ENCODE results near the gene NEURL3.
"Not testable (repeated sequence)": the region's sequence is repeated elsewhere in the genome, so short reads cannot be mapped to it uniquely, and the experiment has no call there.

NEURL3 gene
- total RNA-seq: 0 to 1.1 (median 0.11) reads per million in 9 experiments

GRCh38 chr2:96505231-96505889 is at the start of gene NEURL3:
Gene NEURL3 (minus strand): TSS chr2:96505357. CDS start chr2:96505286, 71 bp downstream.
- ATAC-seq (replicated peaks): no peak
- H3K4me1 Mint-ChIP-seq (ENCODE audit: low read depth in 2 of 2): peaks cover 11 to 16% of the 10 kb centered on the region in 2 donors
- DNase-seq: no peak
- H3K9me3 Mint-ChIP-seq: no peaks in the 10 kb centered on the region
- no peak within 1 kb of the TSS for H3K4me3 Mint-ChIP-seq
- H3K27me3 Mint-ChIP-seq: peaks cover 4 to 19% of the 10 kb centered on the region in 2 donors
- H3K27ac Mint-ChIP-seq: peak within 1 kb of the TSS in 1 of 2 donors; percentile 55
- no peaks in the 10 kb centered on the region for H3K36me3 Mint-ChIP-seq (ENCODE audit: insufficient read depth)

DNA sequence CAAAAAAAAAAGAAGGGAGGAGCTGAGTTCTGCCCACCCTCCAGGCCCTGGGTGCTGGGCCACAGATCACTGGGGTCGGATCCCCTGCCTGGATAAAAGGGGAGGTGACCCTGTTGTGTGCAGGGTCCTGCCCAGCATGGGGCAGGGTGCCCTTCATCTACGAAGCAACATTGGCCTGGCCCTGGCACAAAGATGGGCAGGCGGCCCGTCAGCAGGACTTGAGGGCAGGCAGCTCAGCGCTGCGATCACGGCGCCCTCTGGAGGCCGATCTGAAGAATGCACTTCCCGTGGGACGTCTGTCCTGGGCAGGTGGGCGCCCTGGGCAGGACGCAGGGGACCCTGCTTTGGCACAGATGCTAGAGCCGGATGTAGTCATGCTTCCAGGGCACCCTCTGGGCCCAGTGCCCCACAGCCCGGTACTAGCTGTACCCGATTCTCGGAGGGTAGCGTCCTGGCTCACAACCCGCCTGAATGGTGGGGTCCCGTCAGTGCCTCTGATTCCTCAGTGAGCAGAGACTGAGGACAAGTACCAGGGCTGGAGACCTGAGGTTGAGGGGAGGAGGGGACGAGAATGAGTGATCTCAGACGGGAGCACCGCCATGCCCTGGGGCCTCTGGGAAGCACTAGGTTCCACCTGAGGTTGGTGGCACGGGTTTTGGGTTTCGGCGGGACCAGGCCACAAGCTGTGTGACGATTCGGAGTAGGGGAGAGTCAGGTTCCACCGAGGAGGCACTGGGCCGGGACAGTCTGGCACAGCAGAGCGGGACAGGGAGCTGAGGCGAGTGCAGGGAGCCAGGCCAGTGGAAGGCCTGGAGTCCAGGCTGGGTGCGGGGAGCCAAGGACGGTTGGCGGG is 49.4 kb upstream of the NEURL3 start:
- H3K27me3 Mint-ChIP-seq: no peaks in the 10 kb centered on the region
- DNase-seq (peak; percentile 67 to 74 (median 69)), ATAC-seq (replicated peaks) (peak; percentile 74)
- peaks cover 44% of the 10 kb centered on the region for H3K36me3 Mint-ChIP-seq (ENCODE audit: insufficient read depth)
- peak overlapping the region; percentile 65 to 89 for H3K27ac Mint-ChIP-seq
- peaks cover 8 to 14% of the 10 kb centered on the region in 2 donors for H3K4me1 Mint-ChIP-seq (ENCODE audit: low read depth in 2 of 2)
- no peaks in the 10 kb centered on the region for H3K9me3 Mint-ChIP-seq
- peak overlapping the region; percentile 53 to 70 for H3K4me3 Mint-ChIP-seq

DNA sequence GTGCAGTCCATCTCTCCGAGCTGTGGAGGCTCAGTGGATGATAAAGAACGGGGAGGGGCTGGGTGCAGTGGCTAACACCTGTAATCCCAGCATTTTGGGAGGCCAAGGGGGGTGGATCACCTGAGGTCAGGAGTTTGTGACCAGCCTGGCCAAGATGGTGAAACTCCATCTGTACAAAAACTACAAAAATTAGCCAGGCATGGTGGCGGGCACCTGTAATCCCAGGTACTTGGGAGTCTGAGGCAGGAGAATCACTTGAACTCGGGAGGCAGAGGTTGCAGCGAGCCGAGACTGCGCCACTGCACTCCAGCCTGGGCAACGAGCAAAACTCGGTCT is 48.8 kb upstream of the NEURL3 start:
- Mint-ChIP-seq H3K36me3 (ENCODE audit: insufficient read depth) (peaks cover 47% of the 10 kb centered on the region), H3K4me1 (ENCODE audit: low read depth in 2 of 2) (peaks cover 8 to 14% of the 10 kb centered on the region in 2 donors), H3K27ac (peak overlapping the region; percentile 65 to 89), H3K4me3 (peak overlapping the region; percentile 53 to 70)
- ATAC-seq (replicated peaks); H3K27me3 Mint-ChIP-seq; H3K9me3 Mint-ChIP-seq; DNase-seq: not testable (repeated sequence)

- Mint-ChIP-seq H3K27me3 (no peaks in the 10 kb centered on the region), H3K4me1 (ENCODE audit: low read depth in 2 of 2) (peaks cover 8 to 14% of the 10 kb centered on the region in 2 donors), H3K27ac (peak overlapping the region; percentile 65 to 89), H3K4me3 (peak overlapping the region; percentile 53 to 70), H3K36me3 (ENCODE audit: insufficient read depth) (peaks cover 53% of the 10 kb centered on the region), H3K9me3 (no peaks in the 10 kb centered on the region)
- ATAC-seq (replicated peaks) (no peak), DNase-seq (no peak)
Observed at GRCh38 chr2:96553176-96553956, 48.2 kb upstream of the NEURL3 start.

DNA sequence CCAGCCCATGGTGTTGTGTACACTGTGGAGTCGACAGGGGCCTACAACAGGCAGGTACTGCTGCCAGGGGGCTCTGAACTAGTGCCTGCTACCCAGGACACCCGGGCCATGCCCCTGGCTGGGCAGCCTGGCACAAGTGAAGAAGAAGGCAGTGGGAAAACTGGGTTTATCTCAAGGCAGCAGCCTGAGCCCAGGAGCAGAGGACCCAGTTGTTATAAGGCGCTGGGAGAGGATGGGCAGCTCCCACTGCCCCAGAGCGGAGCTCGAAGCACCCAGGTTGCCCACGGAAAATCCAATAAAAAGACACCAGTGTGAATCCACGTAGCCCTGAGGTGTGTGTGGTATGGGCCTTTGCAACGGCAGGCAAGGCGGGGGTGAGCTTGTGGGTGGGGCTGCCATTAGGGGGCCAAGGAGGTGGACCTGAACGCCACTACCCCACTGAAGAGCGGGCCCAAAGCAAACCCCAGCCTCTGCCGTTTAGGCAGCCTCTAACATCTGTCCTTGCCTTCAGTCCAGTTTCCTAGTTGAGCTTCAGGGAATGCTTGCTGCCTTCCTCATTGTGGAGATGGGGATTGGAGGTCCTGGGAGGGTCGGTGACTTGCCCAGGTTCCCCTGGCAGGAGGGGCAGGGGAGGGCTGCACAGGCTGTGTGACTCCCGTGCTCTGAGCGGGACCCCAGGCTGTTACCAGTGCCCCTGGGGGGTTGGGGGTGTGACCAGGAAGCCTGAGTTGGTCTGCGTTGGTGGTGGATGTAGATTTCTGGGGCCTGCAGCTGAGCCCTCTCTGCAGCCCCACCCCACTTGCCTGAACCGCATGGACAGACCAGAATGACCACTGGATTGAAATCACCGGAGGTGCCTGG is 47.4 kb upstream of the NEURL3 start:
- H3K4me1 Mint-ChIP-seq (ENCODE audit: low read depth in 2 of 2): peaks cover 9 to 14% of the 10 kb centered on the region in 2 donors
- H3K27me3 Mint-ChIP-seq: no peaks in the 10 kb centered on the region
- ATAC-seq (replicated peaks): no peak
- H3K4me3 Mint-ChIP-seq: peak overlapping the region in 1 of 2 donors; percentile 70
- H3K27ac Mint-ChIP-seq: peak overlapping the region; percentile 65 to 89
- no peak for DNase-seq
- no peaks in the 10 kb centered on the region for H3K9me3 Mint-ChIP-seq
- peaks cover 61% of the 10 kb centered on the region for H3K36me3 Mint-ChIP-seq (ENCODE audit: insufficient read depth)

DNA sequence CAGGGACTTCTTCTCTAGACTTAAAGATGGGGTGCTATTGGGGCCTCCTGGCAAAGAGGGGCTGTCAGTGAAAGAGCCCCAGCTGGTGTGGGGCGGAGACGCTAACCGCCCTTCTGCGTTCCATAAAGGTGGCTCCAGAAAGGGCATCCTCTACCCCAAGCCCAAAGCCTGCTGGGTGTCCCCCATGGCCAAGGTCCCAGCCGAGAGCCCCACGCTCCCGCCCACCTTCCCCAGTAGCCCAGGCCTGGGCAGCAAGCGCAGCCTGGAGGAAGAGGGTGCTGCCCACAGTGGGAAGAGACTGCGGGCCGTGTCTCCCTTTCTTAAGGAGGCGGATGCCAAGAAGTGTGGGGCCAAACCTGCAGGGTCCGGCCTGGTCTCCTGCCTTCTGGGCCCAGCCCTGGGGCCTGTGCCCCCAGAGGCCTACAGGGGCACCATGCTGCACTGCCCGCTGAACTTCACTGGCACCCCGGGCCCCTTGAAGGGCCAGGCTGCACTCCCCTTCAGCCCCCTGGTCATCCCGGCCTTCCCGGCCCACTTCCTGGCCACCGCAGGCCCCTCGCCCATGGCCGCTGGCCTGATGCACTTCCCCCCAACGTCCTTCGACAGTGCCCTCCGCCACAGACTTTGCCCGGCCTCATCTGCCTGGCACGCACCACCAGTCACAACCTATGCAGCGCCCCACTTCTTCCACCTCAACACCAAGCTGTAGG is 46.6 kb upstream of the NEURL3 start:
- no peak overlapping the region for H3K4me3 Mint-ChIP-seq
- peak overlapping the region; percentile 65 to 89 for H3K27ac Mint-ChIP-seq
- H3K9me3 Mint-ChIP-seq: no peaks in the 10 kb centered on the region
- H3K27me3 Mint-ChIP-seq: no peaks in the 10 kb centered on the region
- H3K4me1 Mint-ChIP-seq (ENCODE audit: low read depth in 2 of 2): peaks cover 13 to 19% of the 10 kb centered on the region in 2 donors
- H3K36me3 Mint-ChIP-seq (ENCODE audit: insufficient read depth): peaks cover 69% of the 10 kb centered on the region
- no peak for ATAC-seq (replicated peaks)
- DNase-seq: no peak

GRCh38 chr2:96550787-96551604 is 45.8 kb upstream of the NEURL3 start:
- peaks cover 21 to 26% of the 10 kb centered on the region in 2 donors for H3K4me1 Mint-ChIP-seq (ENCODE audit: low read depth in 2 of 2)
- no peak for DNase-seq
- no peak overlapping the region for H3K4me3 Mint-ChIP-seq
- peaks cover 76% of the 10 kb centered on the region for H3K36me3 Mint-ChIP-seq (ENCODE audit: insufficient read depth)
- H3K27ac Mint-ChIP-seq: peak overlapping the region in 1 of 2 donors; percentile 82
- ATAC-seq (replicated peaks): no peak
- H3K27me3 Mint-ChIP-seq: no peaks in the 10 kb centered on the region
- no peaks in the 10 kb centered on the region for H3K9me3 Mint-ChIP-seq

- DNase-seq: no peak
- Mint-ChIP-seq H3K36me3 (ENCODE audit: insufficient read depth) (peaks cover 85% of the 10 kb centered on the region), H3K4me1 (ENCODE audit: low read depth in 2 of 2) (peaks cover 29 to 33% of the 10 kb centered on the region in 2 donors), H3K4me3 (no peak overlapping the region), H3K27me3 (no peaks in the 10 kb centered on the region), H3K9me3 (no peaks in the 10 kb centered on the region), H3K27ac (peak overlapping the region in 1 of 2 donors; percentile 82)
- ATAC-seq (replicated peaks): no peak
Observed at GRCh38 chr2:96549967-96550786, 45.0 kb upstream of the NEURL3 start.

- ATAC-seq (replicated peaks): no peak
- Mint-ChIP-seq H3K36me3 (ENCODE audit: insufficient read depth) (peaks cover 81% of the 10 kb centered on the region), H3K4me1 (ENCODE audit: low read depth in 2 of 2) (peaks cover 34 to 36% of the 10 kb centered on the region in 2 donors), H3K27me3 (no peaks in the 10 kb centered on the region), H3K9me3 (no peaks in the 10 kb centered on the region), H3K27ac (peak overlapping the region in 1 of 2 donors; percentile 82), H3K4me3 (no peak overlapping the region)
- DNase-seq: no peak
Observed at GRCh38 chr2:96549466-96549785, 44.3 kb upstream of the NEURL3 start.

DNA sequence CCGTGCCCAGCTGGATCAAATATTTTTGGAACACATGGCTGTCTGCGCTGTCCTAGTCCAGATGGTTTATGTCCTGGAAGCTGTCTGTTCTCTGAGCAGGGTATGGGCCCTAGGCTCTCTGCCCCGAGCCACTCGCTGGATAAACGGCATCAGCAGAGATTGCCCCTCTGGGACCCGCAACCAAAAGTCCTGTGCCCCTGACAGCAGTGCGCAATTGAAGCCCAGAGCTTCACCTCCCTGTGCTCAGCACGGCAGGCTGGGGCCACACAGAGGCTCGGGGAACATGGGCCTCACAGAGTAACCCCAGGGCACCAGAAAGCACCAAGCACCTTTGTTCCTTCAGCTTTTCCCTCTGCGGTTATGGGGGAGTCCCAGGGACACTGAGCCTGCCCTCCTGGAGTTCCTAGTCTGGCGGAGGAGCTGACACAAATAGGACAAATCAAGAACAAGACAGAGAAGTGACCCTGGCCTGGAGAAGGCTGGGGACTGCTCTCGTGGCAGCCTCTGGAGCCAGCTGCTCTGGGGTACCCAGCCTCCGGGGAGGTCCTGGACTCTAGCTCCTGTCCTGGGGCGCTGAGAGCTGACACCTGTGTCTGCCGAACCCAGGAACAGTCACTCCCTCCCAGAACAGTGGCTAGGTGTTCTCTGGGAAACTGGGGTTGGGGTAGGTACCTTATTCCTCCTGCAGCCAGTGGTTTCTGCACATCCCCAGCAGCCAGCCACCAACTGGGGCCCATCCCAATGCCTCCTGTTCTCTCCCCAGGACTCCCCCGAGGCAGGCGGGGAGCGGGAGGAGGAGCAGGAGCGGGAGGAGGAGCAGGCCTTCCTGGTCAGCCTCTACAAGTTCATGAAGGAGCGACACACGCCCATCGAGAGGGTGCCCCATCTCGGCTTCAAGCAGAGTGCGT is 43.7 kb upstream of the NEURL3 start:
- Mint-ChIP-seq H3K4me3 (no peak overlapping the region), H3K27ac (no peak overlapping the region), H3K27me3 (no peaks in the 10 kb centered on the region), H3K4me1 (ENCODE audit: low read depth in 2 of 2) (peaks cover 37 to 38% of the 10 kb centered on the region in 2 donors), H3K9me3 (no peaks in the 10 kb centered on the region), H3K36me3 (ENCODE audit: insufficient read depth) (peaks cover 82% of the 10 kb centered on the region)
- no peak for DNase-seq
- ATAC-seq (replicated peaks): no peak

All from effector memory CD8-positive, alpha-beta T cell (primary cell).